Sigmoid colon (tissue), 4 donors: ENCODE data around the gene DENND4A.

Experiments
- EP300 ChIP-seq, 4 donors: sonication (generic); formaldehyde crosslinking; IDR thresholded peaks; one replicate each; pipeline ENCODE4 v1.6.1; 2017; ENCODE audit warnings: antibody characterized with exemption in 4 of 4
- POLR2A ChIP-seq, 2 donors: fragments of 450-650 bp; IDR thresholded peaks; one replicate each; pipeline ENCODE4 v1.6.1; 2016; ENCODE audit warnings: antibody characterized with exemption in 2 of 2, mild to moderate bottlenecking in 2 of 2, moderate library complexity in 2 of 2
- POLR2AphosphoS5 ChIP-seq, 4 donors: sonication (generic); formaldehyde crosslinking; IDR thresholded peaks; one replicate each; pipeline ENCODE4 v1.6.1; 2017; ENCODE audit warnings: antibody characterized with exemption in 4 of 4
- TF ChIP-seq, protein P1 (sequence below), 4 experiments: fragments of 450-650 bp in 3 of 4; fragments of 200-600 bp in 1 of 4; IDR thresholded peaks; one replicate each; pipeline ENCODE4 v1.5.1; 2016 to 2019; ENCODE audit warnings: antibody characterized with exemption in 4 of 4, mild to moderate bottlenecking in 3 of 4, moderate library complexity in 2 of 4

DNA sequence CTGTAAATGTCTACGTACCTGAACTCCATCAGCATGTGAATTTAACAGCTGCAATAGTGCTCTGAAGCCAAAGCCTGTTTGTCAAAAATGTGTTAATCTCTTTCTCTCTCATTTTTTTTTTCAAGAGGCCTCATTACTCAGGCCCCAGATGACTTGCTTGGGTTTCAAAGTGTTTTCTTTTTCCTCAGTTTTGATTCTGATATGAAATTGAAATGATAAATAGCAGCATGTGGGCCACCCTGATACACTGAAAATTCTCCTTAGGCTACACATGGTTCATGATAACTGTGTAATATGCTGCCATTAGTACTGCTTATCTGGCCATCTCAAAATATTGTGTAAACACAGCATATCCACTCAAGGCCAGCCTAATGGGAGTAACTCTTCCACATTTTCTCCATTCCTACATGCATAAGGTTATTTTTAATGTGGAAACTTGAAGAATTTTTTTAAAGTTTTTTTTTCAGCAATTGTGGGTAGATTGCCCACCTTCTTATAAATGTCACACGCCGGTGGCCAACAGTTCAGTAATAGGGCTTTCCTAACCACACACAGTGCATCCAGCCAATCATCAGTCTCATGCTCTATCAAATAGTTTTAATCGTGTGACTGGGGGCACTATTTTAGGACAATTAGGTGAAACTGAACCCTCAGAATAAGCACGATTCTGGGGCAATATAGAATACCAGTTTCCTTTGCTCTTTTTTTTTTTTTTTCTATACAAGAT lies 13.1 kb upstream of the DENND4A start:
- TF ChIP-seq, protein P1, sequence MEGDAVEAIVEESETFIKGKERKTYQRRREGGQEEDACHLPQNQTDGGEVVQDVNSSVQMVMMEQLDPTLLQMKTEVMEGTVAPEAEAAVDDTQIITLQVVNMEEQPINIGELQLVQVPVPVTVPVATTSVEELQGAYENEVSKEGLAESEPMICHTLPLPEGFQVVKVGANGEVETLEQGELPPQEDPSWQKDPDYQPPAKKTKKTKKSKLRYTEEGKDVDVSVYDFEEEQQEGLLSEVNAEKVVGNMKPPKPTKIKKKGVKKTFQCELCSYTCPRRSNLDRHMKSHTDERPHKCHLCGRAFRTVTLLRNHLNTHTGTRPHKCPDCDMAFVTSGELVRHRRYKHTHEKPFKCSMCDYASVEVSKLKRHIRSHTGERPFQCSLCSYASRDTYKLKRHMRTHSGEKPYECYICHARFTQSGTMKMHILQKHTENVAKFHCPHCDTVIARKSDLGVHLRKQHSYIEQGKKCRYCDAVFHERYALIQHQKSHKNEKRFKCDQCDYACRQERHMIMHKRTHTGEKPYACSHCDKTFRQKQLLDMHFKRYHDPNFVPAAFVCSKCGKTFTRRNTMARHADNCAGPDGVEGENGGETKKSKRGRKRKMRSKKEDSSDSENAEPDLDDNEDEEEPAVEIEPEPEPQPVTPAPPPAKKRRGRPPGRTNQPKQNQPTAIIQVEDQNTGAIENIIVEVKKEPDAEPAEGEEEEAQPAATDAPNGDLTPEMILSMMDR (IDR thresholded peaks at IDR 0.05) = no peak
- TF ChIP-seq POLR2A (IDR thresholded peaks at IDR 0.05) (no peak), POLR2AphosphoS5 (IDR thresholded peaks at IDR 0.05) (no peak), EP300 (IDR thresholded peaks at IDR 0.05) (no peak)
